HG03439 (cell line): Measurements from ENCODE around the gene SP140L.
"Not testable (repeated sequence)": the region's sequence is repeated elsewhere in the genome, so short reads cannot be mapped to it uniquely, and the experiment has no call there.

Source experiments
- ATAC-seq: cut with Tn5 transposase; IDR thresholded peaks from one replicate; pipeline ENCODE4 v1.9.1; 2021; ENCODE audit warnings: mild to moderate bottlenecking, moderate library complexity; ENCODE audit not compliant: unreplicated experiment

The SP140L gene

DNA sequence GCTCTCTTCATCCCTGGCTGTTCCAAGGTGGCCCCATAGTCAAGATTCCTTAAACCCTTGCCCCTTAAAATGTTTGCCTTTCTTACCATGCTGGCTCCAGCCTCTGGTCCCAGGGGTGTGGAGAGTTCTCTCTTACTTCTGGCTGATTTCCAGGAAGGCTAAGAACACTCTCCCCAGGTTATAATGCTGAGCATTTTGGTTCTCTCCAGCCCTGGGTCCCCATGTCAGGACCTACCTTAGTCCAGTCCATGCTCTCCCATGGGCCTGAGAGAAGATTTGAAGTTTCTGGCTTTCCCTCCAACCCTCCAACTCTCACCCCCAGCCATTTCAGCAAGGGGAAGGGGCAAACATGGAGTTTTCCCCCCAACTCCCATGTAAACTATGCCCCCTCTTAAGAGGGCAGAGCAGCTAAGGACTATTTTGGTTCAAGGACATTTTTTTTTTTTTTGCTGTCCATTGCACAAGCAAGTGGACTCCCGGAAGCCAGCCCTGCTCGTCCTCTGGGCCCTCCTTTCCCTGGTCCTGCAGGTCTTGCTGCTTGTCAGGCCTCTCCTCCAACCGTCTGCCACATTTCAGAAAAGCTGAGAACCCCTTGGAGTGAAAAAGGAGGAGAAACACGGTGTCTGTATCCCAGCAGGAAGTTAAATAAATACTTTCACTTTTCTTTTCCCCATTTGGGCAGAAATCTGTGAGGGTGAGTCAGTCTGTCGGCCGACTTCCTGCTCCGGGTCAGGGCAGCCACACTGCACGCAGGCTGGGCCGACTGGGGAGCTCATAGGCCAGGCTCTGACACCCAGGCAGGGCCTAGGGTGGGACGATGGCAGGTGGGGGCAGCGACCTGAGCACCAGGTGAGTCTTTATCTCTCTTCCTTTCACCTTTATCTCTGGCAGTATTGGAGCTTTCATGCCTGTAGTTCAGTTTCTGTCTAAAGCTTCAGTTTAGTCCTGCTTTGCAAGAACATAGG is at the start of gene SP140L:
Gene SP140L, plus strand, starts transcription at position 741 of the 965 bp plus-strand sequence. Its CDS starts 77 bp downstream, at position 818.
- ATAC-seq: peak; percentile 81

DNA sequence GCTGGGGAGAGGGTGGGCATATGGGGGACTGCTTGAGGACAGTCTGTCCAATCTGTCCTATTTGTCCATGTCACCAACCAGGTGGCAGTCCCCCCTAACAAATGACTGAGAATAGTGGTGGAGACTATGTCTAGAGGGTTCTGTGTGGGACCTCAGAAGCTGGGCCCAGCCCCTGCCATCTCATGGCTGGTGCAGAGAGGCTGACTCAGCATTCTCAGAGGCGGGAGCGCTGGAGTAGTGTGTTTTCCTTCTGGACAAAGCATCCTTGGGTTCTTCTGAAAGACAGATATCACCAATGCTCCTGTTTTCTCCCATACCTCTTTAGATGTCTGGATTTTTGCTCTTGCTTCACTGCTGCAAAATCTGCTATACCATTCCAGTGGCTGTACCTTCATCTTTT is 44.1 kb upstream of the SP140L start:
- ATAC-seq: no peak

DNA sequence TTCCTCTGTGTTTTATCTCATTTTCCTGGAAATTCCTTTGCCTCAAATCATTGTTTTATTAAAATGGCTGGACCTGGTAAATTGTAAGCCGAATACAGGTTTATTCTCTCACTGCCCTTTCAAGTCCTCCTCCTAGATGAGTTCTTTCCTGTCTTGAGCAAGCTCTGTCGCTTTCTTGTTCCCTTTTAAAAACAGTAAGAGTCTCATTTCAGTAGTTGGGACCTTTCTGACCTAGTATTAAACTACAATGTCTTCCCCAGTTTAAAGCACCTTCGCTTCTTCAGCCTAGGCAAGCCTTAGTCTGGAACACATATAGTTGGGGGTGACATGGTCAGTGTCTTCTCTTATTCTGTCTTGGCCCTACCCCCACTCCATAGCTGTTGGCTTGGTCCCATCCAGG is 40.9 kb upstream of the SP140L start:
- ATAC-seq: no peak

DNA sequence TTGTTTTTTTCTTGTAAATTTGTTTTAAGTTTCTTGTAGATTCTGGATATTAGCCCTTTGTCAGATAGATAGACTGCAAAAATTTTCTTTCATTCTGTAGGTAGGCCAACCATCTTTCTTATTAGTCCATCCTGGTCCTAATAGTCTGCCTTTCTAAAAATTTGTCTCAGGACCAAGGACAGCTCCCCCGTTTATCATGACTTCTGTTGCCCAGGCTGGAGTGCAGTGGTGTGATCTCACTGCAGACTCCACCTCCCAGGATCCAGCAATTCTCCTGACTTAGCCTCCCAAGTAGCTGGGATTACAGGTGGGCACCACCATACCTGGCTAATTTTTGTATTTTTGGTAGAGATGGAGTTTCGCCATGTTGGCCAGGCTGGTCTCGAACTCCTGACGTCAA is 37.7 kb upstream of the SP140L start:
- not testable (repeated sequence) for ATAC-seq

DNA sequence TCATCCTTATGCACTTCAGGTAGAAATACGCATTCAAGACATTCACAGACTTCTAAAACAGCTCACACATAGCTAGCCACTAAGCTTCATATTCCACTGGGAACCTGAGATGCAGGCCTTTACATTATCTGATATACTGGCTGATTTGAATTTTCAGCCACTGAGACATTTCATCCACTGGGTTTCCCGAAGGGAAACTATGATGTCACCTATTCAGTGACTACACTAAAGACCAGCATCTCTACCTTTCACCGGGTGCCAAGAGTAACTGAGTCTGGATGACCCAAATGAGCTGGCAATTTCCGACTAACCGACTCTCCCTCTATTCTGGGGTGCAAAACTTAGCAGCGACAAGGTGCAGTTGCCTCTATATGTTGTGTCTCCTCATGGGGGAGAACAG is 31.8 kb upstream of the SP140L start:
- no peak for ATAC-seq

DNA sequence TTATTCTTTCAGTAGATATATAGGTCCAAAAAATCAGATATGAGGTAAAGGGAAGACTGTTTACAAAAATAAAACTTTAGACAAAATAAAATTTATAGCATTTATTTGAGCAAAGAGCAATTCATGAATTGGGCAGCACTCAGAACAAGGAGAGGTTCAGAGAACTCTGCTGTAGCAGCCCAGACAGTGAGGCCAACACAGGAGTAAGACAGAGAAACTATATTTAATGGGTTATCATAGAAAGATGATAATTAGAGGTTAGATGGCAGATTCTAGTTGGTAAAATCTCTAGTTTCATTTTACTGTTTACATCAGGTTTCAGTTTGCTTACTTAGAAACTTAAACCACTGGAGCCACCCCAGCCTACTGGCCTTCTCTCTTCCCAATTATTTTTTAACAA is 30.1 kb upstream of the SP140L start:
- no peak for ATAC-seq

DNA sequence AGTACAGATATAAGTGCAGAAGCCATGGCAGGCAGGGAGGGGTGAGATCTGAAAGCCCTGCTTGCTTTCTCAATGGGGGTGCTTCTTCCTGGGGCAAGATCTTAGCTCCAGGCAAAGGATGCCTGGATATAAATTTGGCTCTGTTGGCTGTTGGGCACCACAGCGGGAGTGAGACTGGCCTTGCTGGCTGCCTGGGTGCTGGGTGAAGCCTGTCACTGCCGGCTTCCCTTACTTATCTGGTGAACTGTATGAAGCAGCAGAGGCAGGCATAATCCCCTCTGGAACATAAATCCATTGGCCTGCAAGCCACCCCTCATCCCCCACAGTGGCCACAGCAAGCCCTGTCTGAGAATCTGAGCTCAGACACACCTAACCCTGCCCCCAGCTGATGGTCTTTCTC is 27.4 kb upstream of the SP140L start:
- ATAC-seq: no peak

DNA sequence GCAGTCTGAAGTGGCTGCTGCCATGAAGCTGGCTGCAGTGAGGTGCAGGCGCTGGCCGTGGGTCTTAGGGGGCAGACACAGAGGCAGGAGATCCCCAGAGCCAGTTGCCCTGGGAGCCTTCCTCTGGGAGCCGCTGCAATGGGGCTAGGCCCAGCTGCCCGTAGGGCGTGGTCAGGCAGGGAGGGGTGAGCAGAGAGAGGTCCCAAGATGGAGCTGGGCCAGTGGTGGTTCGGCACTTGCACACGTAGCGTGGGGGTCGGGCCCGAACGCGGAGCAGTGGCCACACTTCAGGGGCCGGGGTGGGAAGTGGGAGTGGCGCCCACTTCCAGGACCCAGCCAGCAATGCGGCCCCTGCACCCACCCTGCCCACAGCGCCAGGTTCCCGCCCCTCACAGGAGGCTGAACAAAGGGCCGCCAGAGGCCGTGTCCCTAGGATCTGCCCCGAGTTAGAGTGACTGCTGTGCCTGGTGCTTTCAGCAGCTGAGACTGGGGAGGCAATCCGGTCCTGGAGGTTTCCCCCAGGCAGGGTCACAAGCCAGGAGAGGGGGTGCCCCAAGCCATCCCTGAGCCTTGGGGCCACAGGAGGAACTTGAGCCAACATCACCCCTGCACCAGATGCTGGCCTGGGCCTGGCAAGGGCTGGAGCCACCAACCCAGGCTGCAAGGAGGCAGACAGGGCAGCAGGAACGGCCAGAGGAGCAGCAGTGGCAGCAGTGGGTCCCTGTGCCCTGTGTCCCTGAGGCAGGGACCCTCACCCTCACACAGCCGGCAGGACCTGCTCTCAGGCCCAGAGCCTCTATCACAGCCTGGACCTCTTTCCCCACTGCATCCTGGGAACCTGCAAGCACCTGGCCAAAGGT is 21.3 kb upstream of the SP140L start:
- ATAC-seq: no peak

DNA sequence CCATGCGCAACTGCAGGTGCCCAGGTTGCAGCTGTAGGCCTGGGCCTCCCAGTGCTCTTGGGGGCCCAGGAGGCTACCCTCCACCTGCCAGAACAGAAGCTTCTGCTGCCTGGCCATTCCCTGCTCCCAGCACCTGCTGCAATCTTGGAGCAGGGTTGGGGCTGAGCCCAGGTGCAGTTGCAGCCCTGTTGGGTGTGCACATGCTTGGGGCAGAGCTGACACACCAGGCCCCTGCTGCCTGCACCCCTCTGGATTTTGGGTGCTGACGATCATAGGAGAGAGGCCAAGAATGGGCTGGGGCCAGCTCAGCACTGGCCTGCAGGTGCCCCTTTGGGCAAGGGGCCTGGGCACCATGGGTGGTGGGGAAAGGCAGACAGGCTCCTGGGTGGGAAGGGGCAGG is 20.5 kb upstream of the SP140L start:
- ATAC-seq: no peak

DNA sequence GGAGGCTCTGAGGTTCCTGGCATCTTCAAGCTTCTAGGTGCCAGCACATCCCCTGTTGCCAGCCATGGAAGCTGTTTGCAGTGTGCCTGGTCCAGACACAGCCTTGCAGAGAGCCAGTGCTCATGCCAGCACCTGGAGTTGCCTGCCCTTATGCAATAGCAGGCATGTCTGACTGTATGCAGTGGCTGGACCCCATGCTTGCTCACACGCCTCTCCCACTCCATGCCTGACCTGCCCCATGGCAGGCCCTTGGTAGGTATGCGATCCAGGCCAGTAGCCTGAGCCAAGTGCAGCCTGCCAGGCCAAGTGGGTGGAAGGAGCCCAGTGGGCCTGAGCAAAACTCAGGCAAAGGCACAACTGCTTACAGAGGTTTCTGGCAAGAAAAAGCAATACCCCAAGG is 19.5 kb upstream of the SP140L start:
- no peak for ATAC-seq

DNA sequence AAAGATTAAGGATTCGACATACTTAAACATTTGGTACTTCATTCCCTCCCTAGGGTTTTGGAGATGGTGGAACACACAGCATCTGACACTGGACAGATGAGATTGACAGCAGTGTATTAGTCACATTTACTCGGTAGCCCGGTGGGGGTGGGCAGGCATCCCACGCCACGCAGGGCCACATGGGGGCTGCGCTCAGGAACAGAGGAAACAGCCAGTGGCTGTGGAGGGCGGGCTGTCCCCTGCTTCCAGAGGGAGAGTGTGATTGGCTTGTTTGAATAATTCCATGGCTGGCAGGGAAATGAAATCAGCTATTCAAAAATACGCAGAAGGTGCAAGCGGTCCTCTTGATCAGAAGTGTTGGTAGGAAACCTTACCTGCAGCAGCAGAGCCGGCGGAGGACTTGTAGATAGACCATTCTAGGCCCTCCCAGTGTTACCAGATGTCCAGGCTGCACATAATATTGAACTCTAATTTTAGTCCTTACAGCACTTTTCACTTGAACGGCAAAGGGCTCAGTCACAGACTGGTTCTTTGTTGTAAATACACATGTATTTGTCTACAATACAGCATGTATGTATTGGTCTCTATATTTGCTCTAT is 18.5 kb upstream of the SP140L start:
- ATAC-seq: no peak

DNA sequence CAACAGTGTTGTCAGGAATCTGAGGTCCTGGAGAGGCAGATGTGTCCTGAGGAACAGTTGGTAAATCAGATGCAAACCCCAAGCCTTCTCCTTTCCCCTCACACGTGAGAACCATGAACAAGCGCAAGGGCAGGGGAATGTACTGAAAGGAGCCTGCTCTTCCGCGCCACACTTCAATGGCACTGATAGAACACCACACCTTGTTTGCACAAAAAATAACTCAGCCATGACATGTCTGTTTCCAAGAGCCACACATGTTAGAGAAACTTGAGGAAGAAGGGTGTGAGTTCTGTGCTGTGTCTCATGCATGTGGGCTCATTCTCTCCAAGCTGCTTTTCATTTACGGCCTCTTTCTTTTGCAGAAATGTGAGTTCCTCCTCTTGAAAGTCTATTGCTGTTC is 16.2 kb upstream of the SP140L start:
- ATAC-seq: not testable (repeated sequence)

DNA sequence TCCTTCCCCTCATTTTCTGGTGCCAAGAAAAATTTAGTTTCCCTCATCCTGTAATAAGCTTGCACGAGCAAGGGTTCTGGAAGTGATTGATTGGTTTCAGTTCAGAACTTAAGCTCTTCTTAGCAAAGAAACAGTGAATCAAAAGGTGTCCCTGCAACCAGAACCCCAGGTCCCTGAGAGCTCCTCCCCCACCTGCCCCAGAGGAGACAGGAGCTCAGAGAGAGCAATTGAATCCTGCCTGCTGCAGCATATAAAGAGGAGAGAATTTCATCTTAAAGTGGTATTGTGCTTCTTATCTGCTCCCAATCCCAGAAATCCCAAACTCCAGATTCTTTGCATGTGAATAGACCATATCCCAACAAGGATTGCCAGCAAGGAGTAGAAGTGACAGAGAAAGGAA is 15.4 kb upstream of the SP140L start:
- not testable (repeated sequence) for ATAC-seq

DNA sequence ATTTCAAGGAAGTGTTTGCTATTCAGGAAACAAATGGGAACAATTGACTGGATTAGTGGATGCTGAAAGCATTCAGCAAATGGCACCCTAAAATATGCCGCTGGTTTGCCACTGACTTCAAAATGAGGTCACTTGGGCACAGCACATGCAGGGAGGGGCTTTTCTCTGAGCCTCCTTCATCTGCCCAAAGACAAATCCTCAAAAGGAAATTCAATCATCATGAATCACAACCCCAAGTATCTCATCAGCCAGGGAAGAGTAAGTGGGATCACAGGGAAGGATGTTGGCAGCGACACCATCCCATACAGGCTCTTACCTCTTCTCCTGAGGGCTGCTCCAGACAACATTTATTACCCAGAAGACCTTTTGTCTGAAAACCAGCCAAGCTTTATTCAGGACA is 14.4 kb upstream of the SP140L start:
- ATAC-seq: no peak

DNA sequence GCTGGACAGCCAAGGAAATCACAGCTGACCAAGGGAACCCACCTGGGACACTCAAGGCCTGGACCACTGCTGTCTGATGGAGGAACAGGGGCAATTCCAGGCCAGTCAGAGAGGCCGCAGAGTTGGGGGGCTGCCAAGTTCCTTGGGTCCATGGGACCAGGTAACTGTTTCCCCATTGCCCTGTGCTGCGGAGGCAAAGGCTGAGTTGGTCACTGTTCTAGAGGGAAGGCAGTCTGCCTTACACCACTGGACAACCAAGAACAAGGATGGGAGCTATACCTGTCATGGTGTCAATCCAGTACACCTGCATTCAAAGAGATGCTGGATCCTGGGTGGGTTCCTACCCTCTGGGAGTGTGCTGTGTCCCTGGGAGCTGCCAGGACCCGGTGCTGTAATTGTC is 9.6 kb upstream of the SP140L start:
- ATAC-seq: no peak

DNA sequence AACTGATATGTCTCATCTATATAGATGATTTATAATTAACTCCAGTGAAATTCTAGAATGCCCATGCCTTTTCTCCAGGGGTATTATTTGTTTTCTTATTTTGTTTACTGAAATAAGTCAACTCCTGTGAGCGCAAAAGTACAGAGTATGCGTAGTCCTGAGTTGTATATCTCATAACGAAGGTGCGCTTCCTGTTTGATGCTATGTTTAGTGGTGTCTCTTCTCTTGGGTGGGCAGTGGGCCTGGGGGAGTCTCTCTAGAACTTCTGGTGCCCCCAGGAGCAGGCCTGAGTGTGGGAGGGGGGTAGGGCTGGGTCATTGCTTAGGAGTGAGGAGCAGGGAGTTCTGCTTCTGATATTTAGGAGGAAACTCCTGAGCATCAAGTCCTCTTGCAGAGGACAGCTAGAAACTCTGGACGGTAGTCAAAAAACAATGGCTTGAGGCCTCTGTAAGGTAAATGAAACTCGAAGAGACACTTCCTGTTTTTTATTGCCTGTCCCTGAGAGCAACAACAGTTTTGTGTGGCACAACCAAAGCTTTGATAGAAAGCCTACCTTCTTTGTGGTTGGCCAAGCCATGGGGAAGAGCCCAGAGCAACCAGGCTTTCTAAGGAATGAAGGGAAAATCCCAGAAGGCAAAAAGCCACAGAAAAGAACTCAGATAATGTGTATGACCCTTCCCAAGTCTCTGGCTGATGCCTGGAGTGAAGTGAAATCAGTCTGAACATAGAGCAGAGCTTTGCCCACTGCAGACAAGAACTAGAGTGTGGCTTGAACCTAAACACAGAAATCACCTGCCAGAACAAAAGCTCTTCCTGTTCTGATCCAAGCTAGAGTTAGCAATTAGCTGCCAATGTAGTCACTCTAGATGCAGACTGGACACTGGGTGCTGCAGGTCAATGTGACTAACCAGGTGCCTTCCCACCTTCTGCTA is 8.5 kb upstream of the SP140L start:
- ATAC-seq: peak; percentile 38

DNA sequence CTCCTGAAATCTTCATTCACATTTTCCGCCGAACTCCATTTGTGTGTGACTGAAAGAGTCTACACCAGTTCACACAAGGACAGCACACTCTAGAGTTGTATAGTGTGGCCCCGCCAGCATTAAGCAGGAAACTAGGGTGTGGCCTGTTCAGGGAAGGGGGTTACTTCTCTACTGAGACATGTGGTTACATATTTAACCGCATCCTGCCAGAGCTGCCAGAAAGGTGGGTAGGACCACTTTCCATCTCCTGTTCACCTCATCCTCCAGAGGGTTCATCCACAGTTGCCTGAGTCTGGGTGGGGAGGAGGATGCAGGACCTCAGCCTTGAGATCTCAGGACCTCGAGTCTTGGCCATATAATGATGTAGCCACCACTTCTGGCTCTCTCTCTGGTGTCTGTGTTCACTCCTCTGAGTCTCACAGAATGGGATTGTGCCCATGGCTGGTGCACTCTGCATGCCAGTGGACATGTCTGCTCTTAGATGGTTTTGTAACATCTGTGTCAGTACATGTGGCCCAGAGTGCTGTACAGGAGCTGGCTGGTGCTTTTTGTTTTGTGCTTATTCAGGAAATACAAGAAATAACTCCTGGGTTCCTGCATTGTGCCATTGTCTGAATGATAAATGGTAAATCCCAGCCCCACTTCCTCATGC is 7.7 kb upstream of the SP140L start:
- peak; percentile 61 for ATAC-seq

DNA sequence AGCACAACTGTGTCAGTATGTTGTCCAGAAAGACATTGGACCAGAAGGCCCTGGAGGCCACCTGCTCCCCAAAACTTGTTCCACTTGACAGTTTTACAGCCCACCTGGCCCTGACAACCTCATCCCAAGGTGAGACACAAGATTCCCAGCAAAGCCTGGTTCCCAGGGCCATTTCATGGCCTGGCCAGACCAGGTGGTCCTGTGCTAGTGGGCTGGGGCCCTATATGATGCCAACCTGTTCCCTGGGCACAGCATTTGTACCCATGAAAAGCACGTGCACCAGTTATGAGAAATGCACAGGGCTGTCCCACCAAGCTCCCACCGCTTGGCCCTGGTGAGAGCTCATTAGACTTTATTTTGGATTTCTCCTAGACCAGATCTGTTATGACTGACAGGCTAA is 6.0 kb upstream of the SP140L start:
- ATAC-seq: no peak

DNA sequence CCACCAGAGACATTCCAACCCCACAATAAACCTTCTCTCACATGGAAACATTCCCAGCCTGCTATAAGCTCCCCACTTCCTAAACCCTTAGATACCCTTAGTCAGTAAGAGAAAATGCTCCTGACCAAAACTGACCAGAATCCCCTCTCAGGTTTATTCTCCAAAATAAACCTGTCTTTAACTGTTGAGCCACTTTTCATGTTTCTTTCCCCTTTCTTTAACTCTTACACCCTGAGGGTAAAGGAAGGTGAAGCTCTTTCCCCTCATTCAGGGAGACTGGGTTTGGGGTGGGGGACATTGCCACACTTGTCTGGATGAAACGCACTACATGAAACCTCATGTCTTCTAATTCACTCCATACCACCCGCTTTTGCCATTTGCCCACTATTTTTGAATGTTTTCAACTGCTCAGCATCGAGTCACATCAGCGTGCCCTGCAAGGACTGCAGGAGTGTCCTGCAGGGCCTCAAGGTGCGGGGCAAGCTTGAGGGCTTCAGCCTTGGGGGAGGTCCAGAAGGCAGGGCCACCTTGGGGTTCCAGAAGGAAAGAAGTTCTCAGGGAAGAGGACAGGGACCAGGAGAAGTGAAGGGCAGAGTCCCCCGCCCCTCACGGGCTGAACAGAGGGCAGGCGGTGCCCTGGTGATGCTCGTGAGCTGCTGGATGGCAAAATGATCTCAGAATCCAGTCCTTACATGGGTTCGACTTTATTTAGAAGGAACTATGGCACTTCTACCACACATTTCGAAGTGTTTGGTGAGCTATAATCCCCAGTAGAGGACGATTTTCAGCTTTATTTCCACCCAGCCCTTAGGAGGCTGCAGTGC is 4.2 kb upstream of the SP140L start:
- ATAC-seq: no peak
